T-cell (primary cell): ENCODE results near the gene WDR72. TPM values are rescaled to one million over a fixed set of nuclear protein-coding genes. Genes with fewer than 3 reads are reported as not detected.

Source experiments
- ATAC-seq, 4 experiments: fragments of 200-7000 bp in 3 of 4; fragments of 150-1000 bp in 1 of 4; cut with Tn5 transposase; replicated peaks in 1 of 4; 1 replicate in 3 of 4; 2 replicates in 1 of 4; pipeline ENCODE4 v1.10.0; 2021; ENCODE audit warnings: moderate library complexity in 3 of 4, mild to moderate bottlenecking in 2 of 4, moderate number of reproducible peaks in 1 of 4
- CTCF ChIA-PET, 2 donors: fragments of 300-600 bp; sonication (Branson Sonifier 250); formaldehyde crosslinking; loops; one replicate each; lab custom pipeline; 2022; ENCODE audit warnings: antibody characterized with exemption in 2 of 2; lab: Charles Lee
- POLR2A ChIA-PET, 2 donors: fragments of 300-600 bp; sonication (Branson Sonifier 250); formaldehyde crosslinking; loops; one replicate each; lab custom pipeline; 2022; ENCODE audit warnings: antibody characterized with exemption in 2 of 2; lab: Charles Lee
- DNase-seq, 35 experiments: peaks; one replicate each; pipeline versions ENCODE4 v3.0.0 to v3.0.0-alpha.2; 2013 to 2023
- H3K27ac ChIP-seq: one replicate; pipeline ENCODE4 v1.5.1; 2013; ENCODE audit warnings: low read length
- H3K27me3 ChIP-seq, 2 experiments: replicated peaks in 1 of 2; 1 replicate in 1 of 2; 2 replicates in 1 of 2; pipeline versions ENCODE4 v1.6.1 to v1.7.0; 2013; ENCODE audit warnings: low read length in 1 of 2, mixed read lengths in 1 of 2; ENCODE audit not compliant: control insufficient read depth in 2 of 2, insufficient read depth in 2 of 2; ENCODE audit errors: extremely low read depth in 1 of 2
- H3K36me3 ChIP-seq, 2 donors: 1 replicate in 1 of 2; 2 replicates in 1 of 2; pipeline versions ENCODE4 v1.6.1 to v1.7.0; 2013; ENCODE audit warnings: low read length in 1 of 2; ENCODE audit not compliant: control insufficient read depth in 2 of 2, insufficient read depth in 1 of 2; ENCODE audit errors: extremely low read depth in 1 of 2
- H3K4me1 ChIP-seq, 2 experiments: 1 replicate in 1 of 2; 2 replicates in 1 of 2; pipeline versions ENCODE4 v1.6.1 to v1.7.0; 2013; ENCODE audit warnings: low read length in 2 of 2, mixed read lengths in 1 of 2; ENCODE audit not compliant: insufficient read depth in 2 of 2, control insufficient read depth in 1 of 2; ENCODE audit errors: extremely low read depth in 1 of 2
- H3K4me3 ChIP-seq, 2 donors: 1 replicate in 1 of 2; 2 replicates in 1 of 2; pipeline versions ENCODE4 v1.5.1 to v1.7.0; 2013; ENCODE audit warnings: mild to moderate bottlenecking in 2 of 2, low read length in 1 of 2, moderate library complexity in 1 of 2; ENCODE audit not compliant: control insufficient read depth in 1 of 2; ENCODE audit errors: extremely low read depth in 1 of 2
- H3K9me3 ChIP-seq: 2 replicates; pipeline ENCODE4 v1.7.0; 2013
- H3K27ac Mint-ChIP-seq, 2 donors: one replicate each; pipeline ENCODE4 v1.8.0; 2020 to 2021; ENCODE audit warnings: mild to moderate bottlenecking in 2 of 2, mixed read lengths in 2 of 2
- H3K27me3 Mint-ChIP-seq, 2 donors: one replicate each; pipeline ENCODE4 v1.8.0; 2021 to 2022; ENCODE audit warnings: mixed read lengths in 2 of 2
- H3K36me3 Mint-ChIP-seq: one replicate; pipeline ENCODE4 v1.8.0; 2021; ENCODE audit warnings: mixed read lengths
- H3K4me1 Mint-ChIP-seq, 3 donors: one replicate each; pipeline ENCODE4 v1.8.0; 2020 to 2022; ENCODE audit warnings: mixed read lengths in 3 of 3, mild to moderate bottlenecking in 1 of 3
- H3K4me3 Mint-ChIP-seq, 3 donors: one replicate each; pipeline ENCODE4 v1.8.0; 2020 to 2022; ENCODE audit warnings: mild to moderate bottlenecking in 3 of 3, mixed read lengths in 3 of 3, moderate library complexity in 3 of 3
- H3K9me3 Mint-ChIP-seq, 3 donors: one replicate each; pipeline ENCODE4 v1.8.0; 2020 to 2022; ENCODE audit warnings: mixed read lengths in 3 of 3
- WGBS: methylation state at CpG from one replicate; pipeline ENCODE4 v1.1.5; 2013; ENCODE audit warnings: missing lambda C conversion rate; ENCODE audit not compliant: insufficient coverage; 5-methylcytosine and 5-hydroxymethylcytosine counted together
- total RNA-seq, 35 experiments: library from RNA in 6 of 35; stranded (reverse) in 6 of 35; fragments of 120-200 nt in 1 of 35; gene quantifications; one replicate each; pipeline versions ENCODE4 v1.2.1 to v1.2.4 and lab custom pipeline; 2013 to 2026

The WDR72 gene
- total RNA-seq, 5 donors from 2014 or later (not counting 1 experiment from before 2014, with no cell fraction given): not detected

DNA sequence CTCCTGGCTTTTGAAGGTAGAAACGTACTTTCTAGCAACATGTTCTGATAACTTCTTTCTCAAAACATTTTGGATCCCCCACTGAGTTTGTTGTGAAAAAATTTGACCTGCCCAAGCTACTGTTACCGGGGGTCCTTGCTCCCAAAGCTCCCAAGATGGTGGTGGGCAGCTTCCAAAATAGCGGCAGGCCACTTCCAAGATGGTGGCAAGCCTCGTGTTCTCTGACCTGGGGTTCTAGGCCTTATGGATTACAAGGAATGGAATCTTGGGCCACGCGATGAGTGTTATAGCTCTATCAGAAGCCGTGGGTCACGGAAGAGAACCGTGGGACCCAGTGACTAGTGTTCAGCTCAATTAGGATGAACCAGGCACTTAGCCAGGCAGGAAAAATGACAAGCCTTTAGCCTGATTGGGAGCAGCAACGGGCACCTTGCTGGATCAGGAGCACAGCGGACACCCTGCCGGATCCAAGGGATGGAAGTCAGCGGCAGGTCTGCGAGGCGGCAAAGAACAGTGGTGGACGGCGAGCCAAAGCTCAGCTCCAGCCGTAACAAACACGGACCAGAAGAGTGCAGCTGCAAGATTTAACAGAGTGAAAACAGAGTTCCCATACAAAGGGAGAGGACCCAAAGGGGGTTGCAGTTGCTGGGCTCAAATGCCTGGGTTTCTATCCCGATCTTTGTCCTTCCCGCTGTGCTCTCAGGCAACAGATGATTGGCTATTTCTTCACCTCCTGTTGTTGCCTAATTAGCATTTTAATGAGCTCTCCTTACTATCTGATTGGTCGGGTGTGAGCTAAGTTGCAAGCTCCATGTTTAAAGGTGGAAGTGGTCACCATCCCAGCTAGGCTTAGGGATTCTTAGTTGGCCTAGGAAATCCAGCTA is 133.3 kb downstream of the WDR72 start:
- DNase-seq (no peak), ATAC-seq (no peak)
- H3K4me3 ChIP-seq: no peak overlapping the region
- WGBS: 92% methylated on average over 17 of the region's 22 CpGs
- Mint-ChIP-seq H3K36me3 (no peaks in the 10 kb centered on the region), H3K9me3 (peaks cover 2 to 4% (median 4%) of the 10 kb centered on the region in 3 donors), H3K4me3 (no peak overlapping the region), H3K27me3 (no peaks in the 10 kb centered on the region), H3K4me1 (no peaks in the 10 kb centered on the region), H3K27ac (no peak overlapping the region)
- H3K4me1 ChIP-seq: no peaks in the 10 kb centered on the region
- ChIA-PET CTCF (no interaction called here), POLR2A (no interaction called here)
- H3K27me3 ChIP-seq: no peaks in the 10 kb centered on the region
- no peaks in the 10 kb centered on the region for H3K36me3 ChIP-seq
- no peaks in the 10 kb centered on the region for H3K9me3 ChIP-seq
- H3K27ac ChIP-seq: no peak overlapping the region

DNA sequence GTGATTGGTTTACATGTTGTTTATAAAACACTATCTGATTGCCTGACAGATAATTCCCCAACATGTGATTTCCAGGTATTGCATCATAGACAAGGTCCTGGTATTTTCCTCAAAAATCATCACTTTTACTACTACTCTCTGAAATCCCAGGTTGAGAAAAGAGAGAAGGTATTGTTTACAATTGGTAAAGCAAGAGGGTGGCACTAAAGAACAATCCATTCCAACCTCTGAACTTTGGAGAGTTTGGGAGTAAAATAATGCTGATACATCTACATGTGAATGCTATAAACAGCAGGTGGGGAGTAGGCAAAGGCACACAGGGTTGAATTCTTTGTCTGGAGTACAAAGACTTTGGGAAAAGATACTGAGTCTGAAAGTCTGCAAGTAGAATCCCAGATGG is 134.2 kb downstream of the WDR72 start:
- no peaks in the 10 kb centered on the region for H3K4me1 ChIP-seq
- ATAC-seq (no peak), DNase-seq (no peak)
- Mint-ChIP-seq H3K4me1 (no peaks in the 10 kb centered on the region), H3K36me3 (no peaks in the 10 kb centered on the region), H3K9me3 (peaks cover 2 to 4% (median 3%) of the 10 kb centered on the region in 3 donors), H3K4me3 (no peak overlapping the region), H3K27ac (no peak overlapping the region), H3K27me3 (no peaks in the 10 kb centered on the region)
- no peak overlapping the region for H3K27ac ChIP-seq
- H3K9me3 ChIP-seq: no peaks in the 10 kb centered on the region
- no peak overlapping the region for H3K4me3 ChIP-seq
- POLR2A ChIA-PET: no interaction called here
- H3K36me3 ChIP-seq: no peaks in the 10 kb centered on the region
- CTCF ChIA-PET: no interaction called here
- H3K27me3 ChIP-seq: no peaks in the 10 kb centered on the region

DNA sequence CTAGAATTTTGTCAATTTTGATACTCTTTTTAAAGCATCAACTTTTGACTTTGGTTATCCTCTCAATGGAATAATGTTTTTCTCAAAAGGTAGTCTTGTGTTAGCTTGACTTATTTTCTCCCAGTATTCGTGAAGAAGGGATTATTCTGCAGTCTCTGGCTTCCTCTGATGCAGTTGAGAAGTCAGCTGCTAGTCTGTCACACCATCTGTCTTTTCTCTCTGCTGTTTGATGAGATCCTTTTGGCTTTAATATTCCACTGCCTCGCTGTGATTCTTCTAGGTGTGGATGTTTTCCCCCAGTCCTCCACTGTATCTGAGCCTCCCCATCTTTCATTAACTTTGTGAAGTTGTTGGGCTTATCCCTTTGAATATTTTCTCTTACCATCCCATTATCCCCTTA is 141.0 kb downstream of the WDR72 start:
- Mint-ChIP-seq H3K4me1 (no peaks in the 10 kb centered on the region), H3K4me3 (no peak overlapping the region), H3K9me3 (peaks cover 0 to 4% (median 0%) of the 10 kb centered on the region in 3 donors), H3K36me3 (no peaks in the 10 kb centered on the region), H3K27ac (no peak overlapping the region), H3K27me3 (no peaks in the 10 kb centered on the region)
- WGBS: no CpG with 5 or more reads among the region's 2 CpGs
- Histone ChIP-seq H3K27me3 (no peaks in the 10 kb centered on the region), H3K27ac (no peak overlapping the region), H3K36me3 (no peaks in the 10 kb centered on the region), H3K9me3 (no peaks in the 10 kb centered on the region), H3K4me3 (no peak overlapping the region), H3K4me1 (no peaks in the 10 kb centered on the region)
- CTCF ChIA-PET: no interaction called here
- no peak for DNase-seq
- no peak for ATAC-seq
- POLR2A ChIA-PET: no interaction called here

DNA sequence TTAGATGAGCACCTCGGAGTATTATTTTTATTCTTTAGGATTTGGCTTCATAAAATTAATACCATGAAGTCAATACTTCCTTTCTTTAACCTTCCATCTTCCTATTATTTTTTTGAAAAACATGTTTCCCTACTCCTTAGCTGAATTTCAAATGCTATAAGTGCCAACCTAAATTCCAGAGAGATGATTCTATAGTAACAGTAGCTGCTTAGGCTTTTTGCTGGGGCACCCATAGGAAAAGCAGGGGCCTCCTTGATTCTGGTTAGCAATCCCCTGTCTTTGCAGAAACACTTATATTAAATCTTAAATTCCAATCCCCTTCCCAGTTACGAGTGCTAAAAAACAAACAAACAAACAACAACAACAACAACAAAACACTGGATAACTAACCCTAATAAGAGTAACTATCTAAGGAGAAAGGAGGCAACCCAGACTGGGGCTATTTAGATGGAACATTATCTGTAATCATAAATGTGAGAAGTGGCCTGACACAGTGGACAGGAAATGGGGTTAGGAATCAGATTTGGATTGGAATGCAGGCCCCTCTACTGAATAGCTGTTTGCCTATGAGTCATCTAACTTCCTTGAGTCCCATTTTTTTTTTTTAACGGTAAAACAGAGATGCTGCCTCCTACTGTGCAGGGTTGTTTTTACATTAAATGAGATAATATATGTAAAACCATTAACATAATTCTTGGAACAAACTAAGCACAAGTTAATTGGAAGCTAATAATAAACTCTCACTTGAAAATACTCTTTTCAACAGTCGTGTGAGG is 148.1 kb downstream of the WDR72 start:
- ChIA-PET POLR2A (no interaction called here), CTCF (no interaction called here)
- no peak overlapping the region for H3K4me3 Mint-ChIP-seq
- H3K4me1 Mint-ChIP-seq: no peaks in the 10 kb centered on the region
- H3K9me3 ChIP-seq: no peaks in the 10 kb centered on the region
- H3K36me3 Mint-ChIP-seq: no peaks in the 10 kb centered on the region
- no peak overlapping the region for H3K27ac ChIP-seq
- no peaks in the 10 kb centered on the region for H3K27me3 ChIP-seq
- H3K4me3 ChIP-seq: no peak overlapping the region
- H3K36me3 ChIP-seq: no peaks in the 10 kb centered on the region
- H3K4me1 ChIP-seq: no peaks in the 10 kb centered on the region
- H3K9me3 Mint-ChIP-seq: no peaks in the 10 kb centered on the region
- DNase-seq (no peak), ATAC-seq (no peak)
- H3K27me3 Mint-ChIP-seq: no peaks in the 10 kb centered on the region
- WGBS: no CpG with 5 or more reads among the region's 4 CpGs
- H3K27ac Mint-ChIP-seq: no peak overlapping the region

DNA sequence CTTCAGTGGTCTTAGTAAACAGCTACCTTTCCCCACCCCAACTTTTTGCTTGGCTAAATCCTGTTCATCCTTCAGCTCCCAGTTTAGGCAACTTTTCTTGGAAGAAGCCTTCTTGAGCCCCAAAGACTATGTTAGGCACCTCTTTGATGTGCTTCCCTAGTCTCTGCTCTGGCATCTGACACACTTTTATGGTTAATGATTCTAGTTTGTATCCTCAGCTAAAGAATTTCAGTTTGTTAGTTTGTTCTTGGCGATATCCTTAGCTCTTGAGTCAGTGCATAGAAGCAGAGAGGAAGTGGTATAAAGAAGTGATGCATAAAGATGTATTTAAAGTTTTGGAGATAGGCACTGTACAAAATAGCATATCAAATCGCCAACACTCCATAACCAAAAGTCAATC is 168.4 kb downstream of the WDR72 start:
- H3K4me3 Mint-ChIP-seq: no peak overlapping the region
- ChIA-PET CTCF (no interaction called here), POLR2A (no interaction called here)
- Histone ChIP-seq H3K27ac (no peak overlapping the region), H3K36me3 (no peaks in the 10 kb centered on the region), H3K4me1 (no peaks in the 10 kb centered on the region), H3K9me3 (no peaks in the 10 kb centered on the region), H3K27me3 (no peaks in the 10 kb centered on the region), H3K4me3 (no peak overlapping the region)
- ATAC-seq: no peak
- DNase-seq: no peak
- no peaks in the 10 kb centered on the region for H3K4me1 Mint-ChIP-seq
- no peaks in the 10 kb centered on the region for H3K9me3 Mint-ChIP-seq
- peaks cover 0 to 4% of the 10 kb centered on the region in 2 donors for H3K27me3 Mint-ChIP-seq
- WGBS: no CpG with 5 or more reads among the region's 2 CpGs
- no peaks in the 10 kb centered on the region for H3K36me3 Mint-ChIP-seq
- H3K27ac Mint-ChIP-seq: no peak overlapping the region

DNA sequence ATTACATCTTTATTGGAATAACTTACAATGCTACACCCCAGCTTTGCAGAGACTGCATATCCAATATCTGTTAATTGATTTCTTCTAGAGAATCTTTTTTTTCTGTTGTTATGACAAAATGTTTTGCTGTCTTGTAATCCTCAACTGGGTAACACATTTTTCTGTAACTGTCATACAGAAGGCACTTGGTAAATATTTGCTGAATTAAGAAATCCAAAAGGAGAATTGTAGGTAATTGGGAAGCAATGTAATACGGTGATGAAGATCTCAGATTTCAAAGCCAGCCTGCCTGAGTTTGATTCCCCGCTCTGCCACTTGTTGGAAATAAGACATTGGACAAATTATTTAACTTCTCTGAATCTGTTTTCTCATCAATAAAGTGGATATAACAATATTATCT is 169.1 kb downstream of the WDR72 start:
- ChIA-PET POLR2A (no interaction called here), CTCF (no interaction called here)
- Histone ChIP-seq H3K27me3 (no peaks in the 10 kb centered on the region), H3K36me3 (no peaks in the 10 kb centered on the region), H3K9me3 (no peaks in the 10 kb centered on the region), H3K27ac (no peak overlapping the region), H3K4me3 (no peak overlapping the region), H3K4me1 (no peaks in the 10 kb centered on the region)
- Mint-ChIP-seq H3K4me3 (no peak overlapping the region), H3K9me3 (no peaks in the 10 kb centered on the region), H3K4me1 (no peaks in the 10 kb centered on the region), H3K36me3 (no peaks in the 10 kb centered on the region), H3K27ac (no peak overlapping the region), H3K27me3 (peaks cover 0 to 4% of the 10 kb centered on the region in 2 donors)
- 83% methylated on average over 1 of the region's 2 CpGs for WGBS
- no peak for DNase-seq
- ATAC-seq: no peak
